Measurements from ENCODE around the gene TMC7. TPM values are rescaled to one million over a fixed set of nuclear protein-coding genes. Genes with fewer than 3 reads are reported as not detected.
A peak's percentile ranks its signal among the peaks of the same experiment; 100 is the strongest.

The TMC7 gene
- total and polyA plus RNA-seq, 2 of the 13 experiments (the other 11 are each of a cell fraction or from before 2014, with no cell fraction given) = 1.2 to 5.1 TPM

GRCh38 chr16:19108409-19109287 is 124.9 kb downstream of the TMC7 start (continued):
- TF ChIP-seq HBP1 (CRISPR knock-in tag; IDR thresholded peaks at IDR 0.05; ENCODE audit: low read depth) (no peak), ZFP36L1 (CRISPR knock-in tag; IDR thresholded peaks at IDR 0.05) (no peak; the same call in 1 of the 2 replicates), FOXK2 (IDR thresholded peaks at IDR 0.05) (no peak), FOXA3 (CRISPR knock-in tag; IDR thresholded peaks at IDR 0.05) (peak; percentile 65), CREB1 (IDR thresholded peaks at IDR 0.05) (peak; percentile 92), CREB1 (CRISPR knock-in tag; IDR thresholded peaks at IDR 0.05) (peak; percentile 81), ZNF350 (CRISPR knock-in tag; IDR thresholded peaks at IDR 0.05; ENCODE audit: borderline replicate concordance, low read depth) (no peak), ZNF713 (CRISPR knock-in tag; IDR thresholded peaks at IDR 0.05) (no peak), ISL2 (CRISPR knock-in tag; IDR thresholded peaks at IDR 0.05) (0 out of 2 replicates have a peak, but pooled peaks have one; percentile 9)
- TF ChIP-seq, protein P1, sequence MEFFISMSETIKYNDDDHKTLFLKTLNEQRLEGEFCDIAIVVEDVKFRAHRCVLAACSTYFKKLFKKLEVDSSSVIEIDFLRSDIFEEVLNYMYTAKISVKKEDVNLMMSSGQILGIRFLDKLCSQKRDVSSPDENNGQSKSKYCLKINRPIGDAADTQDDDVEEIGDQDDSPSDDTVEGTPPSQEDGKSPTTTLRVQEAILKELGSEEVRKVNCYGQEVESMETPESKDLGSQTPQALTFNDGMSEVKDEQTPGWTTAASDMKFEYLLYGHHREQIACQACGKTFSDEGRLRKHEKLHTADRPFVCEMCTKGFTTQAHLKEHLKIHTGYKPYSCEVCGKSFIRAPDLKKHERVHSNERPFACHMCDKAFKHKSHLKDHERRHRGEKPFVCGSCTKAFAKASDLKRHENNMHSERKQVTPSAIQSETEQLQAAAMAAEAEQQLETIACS (CRISPR knock-in tag; IDR thresholded peaks at IDR 0.05) = no peak
- TF ChIP-seq, protein P2, sequence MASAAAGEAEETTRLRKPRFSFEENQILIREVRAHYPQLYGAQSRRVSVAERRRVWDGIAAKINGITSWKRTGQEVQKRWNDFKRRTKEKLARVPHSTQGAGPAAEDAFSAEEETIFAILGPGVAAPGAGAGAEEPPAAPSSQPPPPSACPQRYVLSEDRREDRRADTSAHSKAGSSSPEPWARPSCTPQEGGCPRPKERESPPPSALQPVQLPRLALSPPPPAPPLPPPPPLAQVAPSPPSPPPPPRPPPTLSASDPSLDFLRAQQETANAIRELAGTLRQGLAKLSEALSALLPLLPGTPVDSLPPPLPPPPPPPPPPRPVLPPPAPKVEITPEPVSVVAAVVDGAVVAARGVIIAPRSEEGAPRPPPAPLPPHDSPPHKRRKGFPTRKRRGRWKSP (CRISPR knock-in tag; IDR thresholded peaks at IDR 0.05) = 0 out of 2 replicates have a peak, but pooled peaks have one; percentile 29
